ENCODE results near the gene CENPP.
"Not testable (repeated sequence)": the region's sequence is repeated elsewhere in the genome, so short reads cannot be mapped to it uniquely, and the experiment has no call there.

The CENPP gene

DNA sequence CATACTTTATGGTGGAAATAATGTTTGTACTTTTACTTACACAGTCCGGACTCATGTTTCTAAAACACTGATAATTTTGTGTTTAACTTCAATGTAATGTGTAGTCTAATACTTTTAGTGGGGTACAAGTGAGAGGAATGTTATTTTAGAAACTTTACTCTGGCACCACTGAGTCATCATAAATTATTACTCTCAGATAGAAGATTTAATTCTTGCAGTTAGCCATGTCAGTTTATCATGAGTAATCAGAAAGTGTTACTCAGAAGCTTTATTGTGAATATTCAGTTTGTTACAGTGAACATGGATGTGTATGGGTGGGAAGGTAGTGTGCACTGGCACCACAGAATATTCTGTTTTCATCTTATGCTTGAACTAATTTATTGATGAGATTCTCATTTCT lies 58.6 kb downstream of the CENPP start:
- DNase-seq = no peak

DNA sequence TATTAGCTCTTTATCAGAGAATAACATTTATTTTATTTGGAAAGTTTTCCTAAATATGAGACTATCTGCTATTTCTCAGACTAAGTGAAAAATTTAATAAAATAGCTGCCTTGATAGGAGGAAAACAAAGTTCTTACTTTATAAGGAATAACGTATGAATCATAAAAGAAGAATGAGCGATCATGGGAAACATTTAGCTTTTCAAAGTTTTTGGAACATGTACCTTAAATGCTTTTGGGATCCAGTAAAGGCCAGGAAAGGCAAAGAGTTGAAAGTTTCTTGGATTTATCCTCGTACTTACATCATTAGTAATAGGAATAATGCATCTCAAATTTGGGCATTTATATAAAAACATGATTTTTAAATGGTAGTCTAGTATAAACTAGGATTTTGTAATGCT lies 59.2 kb downstream of the CENPP start:
- DNase-seq = no peak

DNA sequence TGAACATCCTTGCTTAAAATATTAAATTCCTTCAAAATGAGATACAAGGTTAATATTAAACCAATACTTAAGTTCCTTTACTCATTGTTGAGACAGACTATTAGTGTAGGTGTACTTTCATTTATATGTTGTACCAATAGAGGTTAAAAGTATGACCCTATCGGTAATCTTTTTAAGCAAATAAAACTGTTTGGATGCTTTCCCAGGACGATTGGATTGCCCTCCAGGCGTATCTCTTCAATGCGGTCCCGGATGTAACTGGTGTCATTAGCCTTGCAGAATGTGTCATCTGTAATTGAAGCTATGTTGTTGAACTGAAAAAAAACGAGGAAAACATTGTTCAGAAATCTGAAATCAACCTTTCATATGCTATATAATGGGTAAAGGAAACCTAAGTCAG lies 59.7 kb downstream of the CENPP start:
- DNase-seq = no peak

DNA sequence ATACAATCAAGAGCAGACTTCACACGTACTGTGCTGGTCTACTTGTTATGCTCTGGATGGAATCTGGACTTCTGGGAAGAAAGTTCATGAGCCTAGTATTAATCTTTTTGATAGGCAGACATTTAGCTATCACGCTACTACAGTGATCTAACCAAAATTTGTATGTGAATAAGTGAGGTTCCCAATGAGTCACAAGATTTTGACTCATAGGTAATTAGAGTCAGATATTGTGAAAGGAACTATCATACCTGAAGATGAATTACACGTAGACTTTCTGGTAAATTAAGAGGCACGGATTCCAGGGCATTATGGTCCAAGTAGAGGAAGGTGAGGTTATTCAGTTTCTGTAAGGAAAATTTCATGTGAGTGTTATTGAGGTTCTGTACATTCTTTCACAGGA lies 60.2 kb downstream of the CENPP start:
- no peak for DNase-seq

DNA sequence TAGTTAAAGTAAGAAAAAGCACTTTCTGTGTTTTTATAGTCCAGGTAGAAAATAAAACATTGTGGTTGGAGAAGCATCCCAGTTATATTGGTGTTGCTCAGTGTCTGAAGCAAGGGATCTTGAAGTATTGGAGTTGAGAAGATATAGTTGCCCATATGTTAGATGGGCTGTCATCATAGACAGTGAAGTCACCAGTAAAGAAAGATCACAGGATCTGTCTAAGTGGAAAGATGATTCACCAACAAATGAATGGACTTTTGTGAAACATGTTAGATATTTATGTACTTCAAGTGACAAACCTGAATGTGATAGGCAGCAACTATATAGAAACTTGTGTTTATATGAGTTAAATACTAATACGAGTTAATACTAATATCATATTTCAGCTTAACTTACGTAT lies 66.9 kb downstream of the CENPP start:
- no peak for DNase-seq

DNA sequence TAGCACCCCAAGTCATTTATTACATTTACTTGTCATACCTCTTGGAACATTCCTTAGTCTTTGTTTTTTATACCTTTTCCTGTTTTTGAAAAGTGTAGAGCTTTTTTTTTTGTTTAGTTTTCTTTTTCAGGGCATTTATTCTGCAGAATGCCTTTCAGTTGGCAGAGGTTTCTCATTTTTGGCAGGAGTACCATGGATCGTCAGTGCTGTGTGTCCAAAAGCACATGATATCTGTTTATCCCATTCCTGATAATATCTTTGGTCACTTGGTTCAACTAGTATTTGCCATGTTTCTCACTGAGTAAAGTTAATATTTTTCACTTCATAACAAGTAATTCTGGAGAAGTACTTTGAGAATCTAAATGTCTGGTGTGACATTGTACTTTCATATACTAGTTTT lies 67.9 kb downstream of the CENPP start:
- DNase-seq = no peak

DNA sequence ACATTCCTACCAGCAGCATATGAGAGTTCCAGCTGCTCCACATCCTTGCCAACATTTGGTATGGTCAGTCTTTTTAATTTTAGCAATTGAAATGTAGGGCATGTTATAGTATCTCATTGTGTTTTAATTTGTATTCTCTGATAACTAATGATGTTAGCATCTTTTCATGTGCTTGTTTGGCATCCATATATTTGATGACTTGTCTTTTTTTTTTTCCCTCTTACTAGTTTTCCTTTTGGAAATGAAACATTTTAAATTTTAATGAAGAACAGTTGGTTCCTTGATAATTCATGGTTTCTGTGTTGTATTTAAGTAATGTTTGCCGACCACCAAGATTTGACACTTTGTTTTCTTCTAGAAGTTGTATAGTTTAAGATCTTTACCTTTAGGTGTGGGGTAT lies 69.9 kb downstream of the CENPP start:
- no peak for DNase-seq

DNA sequence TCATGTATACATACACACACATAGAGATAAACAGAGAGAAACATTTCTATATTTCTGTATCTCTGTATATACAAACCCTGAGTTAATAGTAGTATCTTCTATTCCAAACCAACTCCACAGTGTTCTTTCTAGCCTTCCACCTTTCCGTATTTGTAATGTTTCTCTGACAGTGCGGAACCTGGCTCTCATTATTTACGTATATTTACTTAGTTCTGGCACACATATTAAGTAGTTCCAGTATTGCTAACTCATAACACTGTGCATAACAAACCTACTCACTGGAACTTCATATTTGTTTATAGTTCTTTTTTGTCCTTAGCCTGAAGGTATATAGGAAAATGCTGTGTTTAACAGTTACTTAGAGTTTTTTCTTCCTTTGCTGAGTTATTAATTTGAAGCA lies 72.1 kb downstream of the CENPP start:
- no peak for DNase-seq

DNA sequence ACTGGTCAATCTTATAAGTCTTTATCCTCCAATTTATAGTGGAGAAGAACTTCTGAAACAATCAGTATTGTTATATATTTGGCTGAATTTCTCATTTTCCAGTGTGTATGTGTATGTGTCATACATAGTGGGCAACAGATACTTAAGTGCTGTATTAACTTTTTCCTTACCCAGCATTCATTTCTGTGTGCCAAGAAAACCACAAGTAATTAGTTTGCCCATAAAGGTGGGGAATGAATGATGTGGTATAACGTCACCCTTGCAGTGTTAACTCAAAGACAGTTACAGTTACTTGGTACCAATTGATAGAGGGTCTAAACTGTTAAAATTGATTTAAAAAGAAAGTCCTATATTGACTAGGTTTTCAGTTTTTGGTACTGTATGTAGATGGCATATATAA lies 76.6 kb downstream of the CENPP start:
- DNase-seq = no peak

DNA sequence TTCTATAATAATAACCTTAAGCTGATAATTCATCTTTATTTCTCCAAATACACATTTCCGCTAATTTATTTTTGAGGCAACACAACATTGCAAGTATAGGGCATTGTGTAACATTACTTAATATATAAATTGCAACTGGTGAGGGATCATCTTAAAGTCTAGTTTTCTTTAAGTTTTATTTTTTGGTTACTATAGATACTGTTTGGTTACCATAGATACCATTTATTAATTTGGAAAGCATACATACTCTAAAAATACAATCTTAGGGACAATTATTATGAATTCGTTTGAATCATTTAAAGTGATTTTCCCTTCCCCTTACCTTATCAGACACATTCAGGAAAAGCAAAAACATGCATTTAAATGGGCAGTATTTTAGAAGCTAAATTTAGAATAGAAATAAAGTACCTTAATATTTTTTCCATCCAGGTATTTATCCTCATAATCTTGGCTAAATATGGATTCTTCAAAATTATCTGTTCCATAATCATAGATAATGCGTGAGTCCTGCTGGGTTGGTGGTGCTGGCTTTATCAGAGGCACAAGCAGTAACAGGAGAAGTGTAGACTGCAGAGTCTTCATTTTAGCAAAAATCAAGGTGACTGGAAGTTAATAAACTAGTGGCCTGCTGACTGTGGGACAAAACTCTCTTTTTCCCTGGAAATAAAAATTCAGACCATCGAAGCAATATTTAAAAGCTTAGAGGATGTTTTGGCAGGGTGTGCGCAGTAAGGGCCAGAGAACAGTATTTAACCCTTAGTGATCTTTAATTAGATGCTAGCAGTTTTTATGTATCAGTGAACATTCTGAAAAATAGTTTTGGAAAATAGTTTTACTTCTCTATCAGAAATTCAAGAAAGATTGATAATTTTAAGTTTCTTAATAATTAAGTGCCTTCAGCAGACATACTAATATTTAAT lies 77.3 kb downstream of the CENPP start:
- DNase-seq = no peak

DNA sequence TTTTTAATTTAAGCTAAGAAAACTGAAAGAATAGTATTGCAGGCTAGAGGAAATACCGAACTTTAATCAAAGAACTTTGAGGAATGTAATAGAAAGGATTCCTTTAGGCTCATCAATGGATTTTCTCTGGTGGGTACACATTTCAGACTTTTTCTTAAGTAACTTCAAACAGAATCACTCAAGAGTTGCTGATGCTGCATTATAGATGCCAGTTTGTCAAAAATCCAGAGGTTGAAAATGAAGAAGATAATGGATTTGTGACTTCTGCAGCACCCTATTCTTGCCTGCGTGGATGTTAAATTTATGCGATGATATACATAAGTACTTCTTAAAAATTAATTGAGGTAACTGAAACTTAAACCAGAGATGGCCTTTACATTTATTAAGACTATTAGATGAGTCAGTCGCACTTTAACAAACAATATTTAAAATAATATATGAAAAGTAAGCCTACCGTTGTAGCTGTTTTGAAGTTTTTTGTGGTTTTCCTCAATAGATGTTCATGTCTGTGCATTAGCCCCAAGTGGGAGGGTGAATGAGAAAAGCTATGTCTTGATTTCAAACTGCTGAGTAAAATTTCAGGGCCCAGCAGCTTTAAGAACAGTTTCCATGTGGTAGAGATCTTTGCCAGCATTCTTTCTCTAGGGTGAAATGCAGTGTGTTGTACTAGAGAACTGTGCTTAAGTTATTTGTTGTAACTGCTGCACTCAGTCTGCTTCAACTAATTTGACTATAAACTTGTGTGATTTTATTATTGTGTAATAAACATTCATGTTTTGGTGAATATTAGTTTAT lies 78.5 kb downstream of the CENPP start, which contains the start of gene OGN:
Gene OGN, minus strand, starts transcription at position 537 of the 795 bp plus-strand sequence. CDS start 1,171 bp downstream, outside the sequence.
- no peak for DNase-seq

DNA sequence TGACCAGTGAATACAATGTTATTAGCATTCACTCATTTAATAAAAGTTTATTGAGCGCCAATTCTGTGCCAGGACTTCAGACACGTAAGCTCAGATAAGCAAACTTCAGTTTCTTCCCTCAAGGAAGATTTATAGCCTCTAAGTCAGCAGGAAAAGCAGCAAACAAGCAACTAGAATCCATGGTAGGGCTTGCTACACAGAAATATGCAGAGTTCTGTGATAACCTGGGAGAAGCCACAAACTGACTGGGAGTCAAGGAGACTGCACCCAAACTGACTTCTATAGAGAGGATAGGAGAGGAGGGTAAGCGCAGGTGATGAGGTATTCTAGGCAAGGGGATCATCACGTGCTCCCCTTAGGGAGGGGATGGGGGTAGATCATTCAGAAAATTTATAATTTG lies 80.1 kb downstream of the CENPP start:
- DNase-seq = no peak

DNA sequence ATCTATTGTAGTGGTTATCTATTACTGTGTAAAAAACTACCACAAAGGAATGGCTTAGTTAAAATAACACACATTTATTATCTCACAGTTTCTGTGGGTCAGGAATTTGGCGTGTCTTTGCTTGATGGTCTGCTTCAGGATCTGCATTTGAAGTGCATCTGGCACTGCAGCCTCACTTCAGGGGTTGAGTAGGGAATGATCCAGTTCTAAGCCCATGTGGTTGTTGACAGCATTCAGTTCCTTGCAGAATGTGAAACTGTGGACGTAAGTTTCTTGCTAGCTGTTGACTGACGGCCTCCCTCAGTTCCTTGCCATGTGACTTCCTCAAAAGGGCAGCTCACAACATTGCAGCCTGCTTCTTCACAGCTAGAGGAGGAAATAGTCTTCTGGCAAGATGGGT lies 80.7 kb downstream of the CENPP start:
- DNase-seq = no peak

DNA sequence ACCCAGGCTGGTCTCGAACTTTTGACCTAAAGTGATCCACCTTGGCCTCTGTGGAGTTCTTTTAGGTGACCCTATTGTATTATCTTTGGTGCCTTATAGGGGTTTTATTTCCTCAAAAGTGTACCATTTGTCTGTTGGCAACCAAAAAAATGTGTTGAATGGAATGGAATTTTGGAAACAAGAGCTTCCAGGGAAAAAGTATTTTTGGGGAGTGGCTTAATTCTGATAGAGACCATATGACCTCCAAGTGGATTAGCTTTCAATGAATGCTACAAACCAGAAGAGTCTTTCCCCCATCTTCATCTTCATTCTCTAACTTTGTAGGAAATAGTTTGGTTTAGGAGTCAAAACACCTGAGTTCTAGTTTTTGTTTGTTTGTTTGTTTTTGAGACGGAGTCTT lies 82.1 kb downstream of the CENPP start:
- no peak for DNase-seq

DNA sequence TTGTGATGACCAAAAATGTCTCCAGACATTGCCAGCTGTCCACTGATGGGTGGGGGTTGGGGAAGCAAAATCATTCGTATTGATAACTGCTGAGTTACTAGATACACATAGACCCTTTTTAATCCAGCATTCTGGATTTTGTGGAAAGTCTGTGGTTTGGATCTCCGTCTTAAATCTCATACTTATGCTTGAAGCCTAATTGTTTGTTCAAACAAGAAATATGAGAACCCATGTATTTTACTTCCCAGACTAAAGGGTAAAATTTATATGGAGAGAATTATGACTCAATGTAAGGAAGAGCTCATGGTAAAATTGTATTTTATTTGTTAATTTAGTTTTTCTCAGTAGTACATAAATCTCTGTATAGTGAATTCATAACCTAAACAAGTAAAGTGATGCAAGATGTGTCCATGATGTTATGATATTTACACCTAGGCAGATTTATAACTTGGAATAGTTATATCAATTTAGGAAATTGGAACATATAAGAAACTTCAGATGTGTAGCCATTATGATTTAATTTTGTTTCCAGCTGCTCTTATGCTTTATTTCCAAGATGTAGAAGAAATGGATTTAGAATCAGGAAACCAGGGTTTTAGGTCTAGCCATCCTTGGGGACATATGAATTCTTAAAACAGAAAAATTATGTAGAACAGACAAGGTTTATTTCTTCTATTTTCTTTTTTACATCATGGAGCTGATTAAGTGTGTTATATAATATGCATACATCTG lies 83.2 kb downstream of the CENPP start:
- no peak for DNase-seq

DNA sequence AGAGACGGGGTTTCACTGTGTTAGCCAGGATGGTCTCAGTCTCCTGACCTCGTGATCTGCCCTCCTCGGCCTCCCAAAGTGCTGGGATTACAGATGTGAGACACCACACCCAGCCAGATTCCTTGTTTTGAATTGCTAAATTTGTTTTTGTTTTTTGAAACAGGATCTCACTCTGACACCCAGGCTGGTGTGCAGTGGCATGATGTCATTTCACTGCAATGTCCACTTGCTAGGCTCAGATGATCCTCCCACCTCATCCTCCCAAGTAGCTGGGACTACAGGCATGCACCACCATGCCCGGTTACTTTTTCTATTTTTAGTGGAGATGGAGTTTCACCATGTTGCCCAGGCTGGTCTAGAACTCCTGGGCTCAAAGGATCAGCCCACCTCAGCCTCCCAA lies 85.4 kb downstream of the CENPP start:
- not testable (repeated sequence) for DNase-seq

DNA sequence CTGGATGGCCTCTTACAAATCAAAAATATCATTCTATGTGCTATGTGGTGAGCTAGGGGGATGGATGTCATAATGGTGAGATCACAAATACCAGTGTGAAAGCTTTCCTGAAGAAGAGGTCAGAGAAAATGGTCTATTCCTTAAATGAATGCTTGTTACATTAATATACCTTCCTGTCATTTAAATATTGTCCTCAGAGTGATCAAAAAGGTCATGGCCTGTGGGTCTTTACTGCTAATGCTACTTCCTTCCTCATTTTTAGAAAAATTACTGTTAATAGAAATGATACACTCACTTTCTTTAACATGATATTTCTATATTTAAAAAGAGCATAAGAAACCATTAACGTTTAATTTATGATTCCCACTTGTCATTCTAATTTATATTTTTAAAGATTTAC lies 88.8 kb downstream of the CENPP start:
- no peak for DNase-seq

DNA sequence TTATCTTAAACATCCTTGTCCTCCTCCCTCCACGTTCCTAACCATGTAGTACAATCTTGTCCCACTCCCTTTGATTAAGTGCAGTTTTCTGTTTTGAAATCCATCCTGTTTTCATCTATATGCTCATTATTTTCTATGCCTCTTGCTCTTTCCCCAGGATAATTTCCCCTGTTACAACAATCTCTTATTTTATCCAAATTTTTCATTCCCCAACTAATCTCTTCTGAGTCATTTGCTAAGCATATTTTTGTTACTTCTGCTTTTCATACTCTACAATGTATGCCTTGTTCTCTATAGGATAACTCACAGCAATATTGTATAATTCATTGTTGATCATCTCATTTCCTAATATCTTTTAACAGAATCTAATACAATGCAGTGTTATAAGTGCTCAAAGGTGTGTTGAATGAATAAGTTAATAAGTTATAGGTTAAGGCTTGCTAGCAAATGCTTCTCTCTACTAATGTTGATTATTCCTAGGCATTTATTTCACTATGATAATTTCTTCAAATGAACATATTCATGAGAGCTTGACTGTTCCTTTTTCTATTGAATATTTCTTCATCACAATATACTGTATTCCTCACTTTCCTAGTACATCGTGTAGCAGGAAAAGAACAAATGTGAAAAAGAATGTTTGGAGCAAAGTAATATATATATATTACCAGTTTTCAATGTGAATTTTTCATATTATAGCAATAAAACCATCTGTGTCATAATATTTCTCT lies 97.0 kb downstream of the CENPP start:
- no peak for DNase-seq

DNA sequence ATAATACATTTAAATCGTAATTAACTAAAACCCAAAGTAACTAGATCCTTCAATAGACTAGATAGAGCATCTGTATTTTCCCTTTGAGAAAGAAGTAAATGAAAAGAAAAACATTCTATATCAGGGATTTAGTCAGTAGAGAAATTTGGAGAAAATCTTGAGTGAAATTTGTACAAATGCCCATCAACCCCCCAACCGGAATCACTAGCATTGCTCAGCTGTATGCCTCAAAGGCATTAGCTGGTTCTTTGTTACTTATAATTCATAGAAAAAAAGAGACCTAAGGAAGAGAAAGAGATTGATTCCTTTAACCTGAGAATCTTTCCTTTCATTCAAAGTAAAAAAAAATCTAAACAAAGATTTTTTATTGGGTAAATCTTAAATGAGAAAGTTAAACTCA lies 97.9 kb downstream of the CENPP start:
- DNase-seq = no peak

DNA sequence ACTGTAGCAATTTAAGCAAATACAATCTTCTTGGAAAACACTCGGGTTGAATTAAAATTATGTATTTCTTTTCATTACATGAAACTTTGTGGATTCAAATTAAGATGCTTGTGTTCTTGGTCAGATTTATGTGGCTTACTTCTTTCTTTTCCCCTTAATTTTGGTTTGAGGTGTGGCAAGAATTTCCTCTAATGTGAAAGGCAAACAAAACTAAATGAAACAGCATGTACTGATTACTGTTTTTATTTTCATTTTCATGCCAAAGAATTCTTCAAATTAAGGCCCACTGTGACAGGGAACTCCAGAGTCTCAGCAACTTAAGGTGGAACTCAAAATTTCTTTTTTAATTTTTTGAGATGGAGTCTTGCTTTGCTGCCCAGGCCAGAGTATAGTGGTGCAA lies 98.6 kb downstream of the CENPP start, which contains the start of gene OMD:
Gene OMD, minus strand, starts transcription at position 132 of the 400 bp plus-strand sequence. CDS start 6,913 bp downstream, outside the sequence.
- DNase-seq = no peak

DNA sequence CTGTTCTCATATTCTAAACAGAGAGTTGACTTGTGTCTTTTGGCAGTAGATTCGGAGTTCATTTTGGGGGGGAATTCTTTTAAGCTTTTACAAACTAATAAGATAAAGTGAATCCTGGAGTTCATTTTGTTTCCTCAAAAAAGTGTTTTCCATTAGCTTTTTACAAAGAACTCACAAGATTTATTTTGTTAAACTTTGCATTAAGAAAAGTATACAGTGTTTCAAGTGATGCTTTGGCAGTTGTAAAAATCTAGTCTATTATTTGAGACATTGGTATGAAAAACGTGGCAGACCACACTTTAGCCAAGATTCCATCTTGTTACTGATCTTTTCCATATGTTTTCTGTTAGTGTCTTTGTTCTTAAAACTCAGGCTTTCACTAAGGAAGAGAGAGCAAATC lies 99.7 kb downstream of the CENPP start:
- DNase-seq = no peak

DNA sequence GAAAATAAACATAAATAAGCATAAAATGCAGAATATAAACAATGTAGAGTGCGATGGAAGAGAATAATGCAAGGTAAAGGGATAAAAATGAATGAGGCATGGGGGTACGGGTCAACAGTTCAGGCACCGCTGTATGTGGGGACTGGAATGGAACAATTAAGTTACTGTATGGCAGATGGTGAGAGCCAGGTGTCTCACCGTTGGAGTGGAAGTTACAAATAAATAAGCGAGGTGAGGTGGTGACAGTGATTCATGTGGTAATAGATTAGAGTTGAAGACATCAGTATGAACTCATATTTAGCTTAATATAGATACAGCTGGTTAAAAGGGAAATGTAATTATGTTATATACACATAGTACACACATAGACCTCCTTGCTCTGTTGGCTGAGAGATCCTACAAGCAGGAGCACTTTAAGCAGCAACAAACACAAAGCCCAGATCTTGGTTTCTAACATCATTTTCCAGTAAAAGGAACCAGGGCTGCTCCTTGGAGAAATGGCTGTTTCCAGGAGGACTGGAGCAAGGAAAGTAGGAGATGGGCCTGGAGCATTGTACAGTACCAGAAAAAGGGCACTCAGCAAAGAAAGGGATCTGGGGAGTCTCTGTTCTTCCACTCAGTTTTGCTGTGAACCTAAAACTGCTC lies 100.9 kb downstream of the CENPP start:
- no peak for DNase-seq

Measured in cortex of kidney (tissue), 1 donor.